Measurements from ENCODE around the gene CD244. TPM values are rescaled to one million over a fixed set of nuclear protein-coding genes. Genes with fewer than 3 reads are reported as not detected.

The CD244 gene
- total RNA-seq, 1 donor, result not detected

DNA sequence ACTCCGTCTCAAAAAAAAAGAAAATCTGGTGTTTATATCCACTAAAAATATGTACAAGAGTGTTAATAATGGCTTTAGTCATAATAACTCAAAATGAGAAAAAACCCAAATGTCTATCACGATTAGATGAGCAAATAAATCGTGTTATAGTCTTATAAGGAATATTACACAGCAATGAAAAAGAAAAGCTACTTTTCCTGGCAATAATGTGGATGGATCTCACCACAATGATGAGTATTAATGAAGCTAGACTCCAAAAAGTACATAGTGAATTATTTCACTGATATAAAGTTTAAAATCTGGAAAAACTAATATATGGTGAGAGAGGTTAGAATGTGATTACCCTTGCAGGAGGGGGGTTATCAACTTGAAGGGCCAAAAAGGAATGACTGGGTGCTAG lies 9.7 kb downstream of the CD244 start:
- H3K79me2 ChIP-seq (ENCODE audit: insufficient read depth, low read length), result no peaks in the 10 kb centered on the region
- no peaks in the 10 kb centered on the region for H3K27me3 ChIP-seq (ENCODE audit: insufficient read depth, low read length)
- no peak overlapping the region for H3K27ac ChIP-seq (ENCODE audit: low read depth, low read length)
- H3K4me2 ChIP-seq (ENCODE audit: insufficient read depth, low read length), result no peak overlapping the region
- no peaks in the 10 kb centered on the region for H4K20me1 ChIP-seq (ENCODE audit: insufficient read depth, low read length)
- H3K4me3 ChIP-seq (ENCODE audit: insufficient read depth, low read length), result no peak overlapping the region
- H2AFZ ChIP-seq (ENCODE audit: low read length), result no peak overlapping the region
- H3K9me3 ChIP-seq (ENCODE audit: low read depth, low read length), result no peaks in the 10 kb centered on the region
- no peak for DNase-seq (ENCODE audit: insufficient read length, low spot score, missing footprints)
- H3K36me3 ChIP-seq (ENCODE audit: insufficient read depth, low read length), result no peaks in the 10 kb centered on the region
- H3K4me1 ChIP-seq (ENCODE audit: insufficient read depth, low read length), result no peaks in the 10 kb centered on the region
- TF ChIP-seq CTCF (IDR thresholded peaks at IDR 0.05; ENCODE audit: extremely low read depth, low read depth, low read length), result no peak

DNA sequence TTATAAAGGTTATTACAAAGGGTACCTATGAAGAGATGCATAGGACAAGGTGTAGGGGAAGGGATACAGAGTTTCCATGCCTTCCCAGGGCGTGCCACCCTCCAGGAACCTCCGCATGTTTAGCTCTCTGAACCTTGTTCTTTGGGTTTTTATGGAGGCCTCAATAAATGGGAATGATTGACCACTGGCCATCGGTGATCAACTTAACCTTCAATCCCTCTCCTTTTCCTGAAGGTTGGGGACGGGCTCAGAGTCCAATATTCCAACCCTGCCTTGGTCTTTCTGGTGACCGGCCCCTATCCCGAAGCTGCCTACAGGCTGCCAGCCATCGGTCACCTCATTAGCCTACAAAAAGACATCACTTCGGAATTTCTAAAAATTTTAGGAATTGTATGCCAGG lies 11.7 kb downstream of the CD244 start:
- Histone ChIP-seq H3K79me2 (ENCODE audit: insufficient read depth, low read length) (no peaks in the 10 kb centered on the region), H3K36me3 (ENCODE audit: insufficient read depth, low read length) (no peaks in the 10 kb centered on the region), H3K27ac (ENCODE audit: low read depth, low read length) (no peak overlapping the region), H3K27me3 (ENCODE audit: insufficient read depth, low read length) (no peaks in the 10 kb centered on the region), H3K4me3 (ENCODE audit: insufficient read depth, low read length) (no peak overlapping the region), H2AFZ (ENCODE audit: low read length) (no peak overlapping the region), H3K4me2 (ENCODE audit: insufficient read depth, low read length) (no peak overlapping the region), H3K4me1 (ENCODE audit: insufficient read depth, low read length) (no peaks in the 10 kb centered on the region), H4K20me1 (ENCODE audit: insufficient read depth, low read length) (no peaks in the 10 kb centered on the region), H3K9me3 (ENCODE audit: low read depth, low read length) (no peaks in the 10 kb centered on the region)
- DNase-seq (ENCODE audit: insufficient read length, low spot score, missing footprints), result no peak
- TF ChIP-seq CTCF (IDR thresholded peaks at IDR 0.05; ENCODE audit: extremely low read depth, low read depth, low read length), result no peak

DNA sequence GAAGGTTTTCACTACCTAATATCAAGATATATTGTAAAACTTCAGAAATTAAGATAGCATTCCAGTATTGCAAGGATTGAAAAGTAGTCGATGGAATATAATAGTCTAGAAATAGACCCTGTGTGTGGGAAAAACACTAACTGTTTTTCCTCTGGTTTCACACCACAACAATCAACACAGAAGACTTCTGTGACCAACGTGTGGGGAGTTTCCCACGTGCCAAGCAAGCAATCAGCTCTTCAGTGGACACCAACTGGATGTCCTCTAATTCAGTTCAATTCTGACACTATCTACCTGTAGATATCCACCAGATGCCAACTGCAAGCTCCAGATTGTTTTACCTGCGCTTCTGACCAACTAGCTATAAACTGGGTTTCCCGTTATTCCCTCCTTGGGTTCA lies 12.1 kb downstream of the CD244 start:
- no peak for DNase-seq (ENCODE audit: insufficient read length, low spot score, missing footprints)
- TF ChIP-seq CTCF (IDR thresholded peaks at IDR 0.05; ENCODE audit: extremely low read depth, low read depth, low read length), result no peak

GRCh38 chr1:160846281-160846680 lies 16.4 kb downstream of the CD244 start:
- no peak overlapping the region for H3K4me2 ChIP-seq (ENCODE audit: insufficient read depth, low read length)
- no peak for TF ChIP-seq CTCF (IDR thresholded peaks at IDR 0.05; ENCODE audit: extremely low read depth, low read depth, low read length)

More for the DNA sequence above, 12.1 kb downstream of the CD244 start:
- Histone ChIP-seq H2AFZ (ENCODE audit: low read length) (no peak overlapping the region), H3K36me3 (ENCODE audit: insufficient read depth, low read length) (no peaks in the 10 kb centered on the region), H3K4me2 (ENCODE audit: insufficient read depth, low read length) (no peak overlapping the region), H4K20me1 (ENCODE audit: insufficient read depth, low read length) (no peaks in the 10 kb centered on the region), H3K4me3 (ENCODE audit: insufficient read depth, low read length) (no peak overlapping the region), H3K79me2 (ENCODE audit: insufficient read depth, low read length) (no peaks in the 10 kb centered on the region), H3K27me3 (ENCODE audit: insufficient read depth, low read length) (no peaks in the 10 kb centered on the region), H3K27ac (ENCODE audit: low read depth, low read length) (no peak overlapping the region), H3K9me3 (ENCODE audit: low read depth, low read length) (no peaks in the 10 kb centered on the region), H3K4me1 (ENCODE audit: insufficient read depth, low read length) (no peaks in the 10 kb centered on the region)

More at GRCh38 chr1:160846281-160846680, 16.4 kb downstream of the CD244 start:
- H4K20me1 ChIP-seq (ENCODE audit: insufficient read depth, low read length), result no peaks in the 10 kb centered on the region
- no peak overlapping the region for H2AFZ ChIP-seq (ENCODE audit: low read length)
- H3K9me3 ChIP-seq (ENCODE audit: low read depth, low read length), result no peaks in the 10 kb centered on the region
- no peak for DNase-seq (ENCODE audit: insufficient read length, low spot score, missing footprints)
- H3K27me3 ChIP-seq (ENCODE audit: insufficient read depth, low read length), result no peaks in the 10 kb centered on the region
- H3K27ac ChIP-seq (ENCODE audit: low read depth, low read length), result no peak overlapping the region
- H3K79me2 ChIP-seq (ENCODE audit: insufficient read depth, low read length), result no peaks in the 10 kb centered on the region
- no peaks in the 10 kb centered on the region for H3K36me3 ChIP-seq (ENCODE audit: insufficient read depth, low read length)
- H3K4me3 ChIP-seq (ENCODE audit: insufficient read depth, low read length), result no peak overlapping the region
- no peaks in the 10 kb centered on the region for H3K4me1 ChIP-seq (ENCODE audit: insufficient read depth, low read length)

Data from osteoblast (primary cell).